ENCODE results near the gene AKIRIN2. TPM values are rescaled to one million over a fixed set of nuclear protein-coding genes. Genes with fewer than 3 reads are reported as not detected.

AKIRIN2 gene
- total RNA-seq, 4 donors from 2014 or later = 18.8 to 29.5 (median 24.2) TPM

DNA sequence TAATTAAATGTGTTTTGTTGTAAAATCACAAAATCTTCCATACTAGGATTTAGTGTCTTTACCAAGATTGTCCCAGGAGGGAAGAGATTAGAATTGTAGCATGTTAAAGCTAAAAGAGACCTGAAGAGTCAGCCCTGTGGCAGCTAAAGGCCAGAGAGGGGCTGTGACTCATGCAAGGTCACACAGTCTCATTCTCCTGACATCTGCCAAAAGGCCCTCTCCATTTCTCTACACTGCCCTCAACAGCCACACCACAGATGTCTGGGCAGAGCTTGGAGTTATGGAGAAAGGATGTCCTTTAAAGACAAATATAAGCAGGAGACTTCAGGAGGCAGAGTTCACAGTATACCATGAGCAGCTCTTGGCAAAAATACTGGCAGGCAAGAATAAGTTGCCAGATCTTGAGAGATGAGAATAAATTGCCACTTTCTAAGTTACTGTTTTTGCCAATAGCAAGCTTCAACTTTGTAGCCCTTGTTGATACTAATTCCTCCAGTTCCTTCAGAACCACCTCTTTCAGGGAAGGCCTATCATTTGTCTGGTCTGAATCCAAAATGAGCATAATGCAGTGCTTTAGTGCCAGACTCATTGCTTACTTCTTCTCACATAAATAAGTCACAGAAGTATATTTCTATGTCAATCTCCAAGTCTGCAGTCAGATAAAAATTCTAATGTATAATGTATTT, 41.7 kb downstream of the AKIRIN2 start:
- Histone ChIP-seq H3K4me3 (no peak overlapping the region), H3K36me3 (peaks cover 0 to 46% (median 0%) of the 10 kb centered on the region in 3 donors), H3K9me3 (no peaks in the 10 kb centered on the region), H3K4me1 (peaks cover 0 to 23% (median 0%) of the 10 kb centered on the region in 4 donors), H3K27me3 (no peaks in the 10 kb centered on the region), H3K27ac (no peak overlapping the region)
- TF ChIP-seq POLR2A (IDR thresholded peaks at IDR 0.05) (no peak), EP300 (IDR thresholded peaks at IDR 0.05) (no peak)
- TF ChIP-seq, protein P1, sequence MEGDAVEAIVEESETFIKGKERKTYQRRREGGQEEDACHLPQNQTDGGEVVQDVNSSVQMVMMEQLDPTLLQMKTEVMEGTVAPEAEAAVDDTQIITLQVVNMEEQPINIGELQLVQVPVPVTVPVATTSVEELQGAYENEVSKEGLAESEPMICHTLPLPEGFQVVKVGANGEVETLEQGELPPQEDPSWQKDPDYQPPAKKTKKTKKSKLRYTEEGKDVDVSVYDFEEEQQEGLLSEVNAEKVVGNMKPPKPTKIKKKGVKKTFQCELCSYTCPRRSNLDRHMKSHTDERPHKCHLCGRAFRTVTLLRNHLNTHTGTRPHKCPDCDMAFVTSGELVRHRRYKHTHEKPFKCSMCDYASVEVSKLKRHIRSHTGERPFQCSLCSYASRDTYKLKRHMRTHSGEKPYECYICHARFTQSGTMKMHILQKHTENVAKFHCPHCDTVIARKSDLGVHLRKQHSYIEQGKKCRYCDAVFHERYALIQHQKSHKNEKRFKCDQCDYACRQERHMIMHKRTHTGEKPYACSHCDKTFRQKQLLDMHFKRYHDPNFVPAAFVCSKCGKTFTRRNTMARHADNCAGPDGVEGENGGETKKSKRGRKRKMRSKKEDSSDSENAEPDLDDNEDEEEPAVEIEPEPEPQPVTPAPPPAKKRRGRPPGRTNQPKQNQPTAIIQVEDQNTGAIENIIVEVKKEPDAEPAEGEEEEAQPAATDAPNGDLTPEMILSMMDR (IDR thresholded peaks at IDR 0.05) = no peak
- no peak for DNase-seq (ENCODE audit: low spot score in 2 of 2)

DNA sequence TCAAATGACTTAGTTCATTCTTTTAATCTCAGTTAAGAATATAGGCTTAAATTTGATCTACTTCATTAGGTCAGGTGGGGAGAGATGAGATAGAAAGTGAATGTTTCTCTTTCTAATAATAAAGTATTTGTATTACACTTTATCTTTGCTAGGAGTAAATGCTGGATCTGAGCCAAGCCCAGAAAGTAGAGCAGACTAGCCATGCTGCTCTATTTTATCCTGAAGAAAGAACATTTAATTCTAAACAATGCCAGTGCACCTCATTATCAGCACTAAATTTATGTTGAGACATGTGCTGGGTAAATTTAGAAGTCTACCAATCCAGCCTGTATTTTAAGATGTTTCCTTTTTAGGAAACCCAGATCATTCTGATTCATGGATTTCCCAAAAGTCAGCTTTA, 43.5 kb downstream of the AKIRIN2 start:
- TF ChIP-seq, protein P1 (IDR thresholded peaks at IDR 0.05) = no peak
- no peak for TF ChIP-seq POLR2A (IDR thresholded peaks at IDR 0.05)
- TF ChIP-seq EP300 (IDR thresholded peaks at IDR 0.05) = no peak
- Histone ChIP-seq H3K4me1 (peaks cover 0 to 11% (median 0%) of the 10 kb centered on the region in 4 donors), H3K36me3 (peaks cover 0 to 65% (median 0%) of the 10 kb centered on the region in 3 donors), H3K27ac (no peak overlapping the region), H3K9me3 (no peaks in the 10 kb centered on the region), H3K4me3 (no peak overlapping the region), H3K27me3 (no peaks in the 10 kb centered on the region)
- DNase-seq (ENCODE audit: low spot score in 2 of 2) = no peak

DNA sequence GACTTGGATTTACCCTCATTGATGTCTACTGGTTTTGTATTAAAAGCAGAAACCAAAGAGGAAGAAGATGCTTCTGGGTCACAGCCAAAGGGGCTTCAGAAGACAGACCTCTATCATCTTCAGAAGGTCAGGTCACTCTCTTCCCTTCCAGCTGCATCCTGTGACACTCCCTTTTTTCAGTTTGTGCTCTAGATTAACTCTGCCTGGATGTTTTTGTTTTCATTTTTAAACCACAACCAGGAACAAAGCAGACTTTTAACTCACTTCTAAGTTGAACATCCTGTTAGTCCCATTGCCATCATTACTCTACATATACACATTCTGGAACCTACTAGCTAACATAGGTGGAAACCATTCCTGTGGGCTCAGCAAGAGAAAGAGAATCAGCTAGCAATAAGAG, 45.2 kb downstream of the AKIRIN2 start:
- no peak overlapping the region for H3K4me3 ChIP-seq

DNA sequence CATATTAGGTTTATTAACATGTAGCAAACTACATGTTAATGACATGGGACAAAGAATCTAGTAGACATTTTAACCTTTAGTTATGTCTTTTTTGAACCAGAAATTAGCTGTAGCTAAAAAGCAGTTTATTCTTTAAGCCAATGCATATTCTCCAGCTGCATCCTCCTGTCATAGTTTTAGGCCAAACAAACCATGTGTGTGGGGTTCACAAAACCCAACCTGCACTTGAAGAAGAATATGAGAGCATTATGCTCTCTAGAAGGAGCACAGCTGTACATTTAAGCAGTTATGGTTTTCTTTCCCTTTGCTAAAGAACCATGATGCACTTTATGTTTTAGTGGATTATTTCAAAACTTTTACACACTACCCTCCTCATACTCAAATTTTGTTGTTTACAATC, 46.2 kb downstream of the AKIRIN2 start:
- Histone ChIP-seq H3K36me3 (peaks cover 0 to 75% (median 0%) of the 10 kb centered on the region in 3 donors), H3K27ac (no peak overlapping the region), H3K4me1 (peaks cover 0 to 11% (median 0%) of the 10 kb centered on the region in 4 donors), H3K9me3 (no peaks in the 10 kb centered on the region), H3K27me3 (no peaks in the 10 kb centered on the region), H3K4me3 (no peak overlapping the region)
- no peak for DNase-seq (ENCODE audit: low spot score in 2 of 2)
- TF ChIP-seq EP300 (IDR thresholded peaks at IDR 0.05) (no peak), POLR2A (IDR thresholded peaks at IDR 0.05) (no peak)
- TF ChIP-seq, protein P1 (IDR thresholded peaks at IDR 0.05) = no peak

More for the DNA sequence above, 45.2 kb downstream of the AKIRIN2 start:
- no peaks in the 10 kb centered on the region for H3K27me3 ChIP-seq
- no peak overlapping the region for H3K27ac ChIP-seq
- TF ChIP-seq POLR2A (IDR thresholded peaks at IDR 0.05) (no peak), EP300 (IDR thresholded peaks at IDR 0.05) (no peak)
- TF ChIP-seq, protein P1 (IDR thresholded peaks at IDR 0.05) = no peak
- peaks cover 0 to 11% (median 0%) of the 10 kb centered on the region in 4 donors for H3K4me1 ChIP-seq
- no peak for DNase-seq (ENCODE audit: low spot score in 2 of 2)
- peaks cover 0 to 78% (median 0%) of the 10 kb centered on the region in 3 donors for H3K36me3 ChIP-seq
- H3K9me3 ChIP-seq = no peaks in the 10 kb centered on the region

DNA sequence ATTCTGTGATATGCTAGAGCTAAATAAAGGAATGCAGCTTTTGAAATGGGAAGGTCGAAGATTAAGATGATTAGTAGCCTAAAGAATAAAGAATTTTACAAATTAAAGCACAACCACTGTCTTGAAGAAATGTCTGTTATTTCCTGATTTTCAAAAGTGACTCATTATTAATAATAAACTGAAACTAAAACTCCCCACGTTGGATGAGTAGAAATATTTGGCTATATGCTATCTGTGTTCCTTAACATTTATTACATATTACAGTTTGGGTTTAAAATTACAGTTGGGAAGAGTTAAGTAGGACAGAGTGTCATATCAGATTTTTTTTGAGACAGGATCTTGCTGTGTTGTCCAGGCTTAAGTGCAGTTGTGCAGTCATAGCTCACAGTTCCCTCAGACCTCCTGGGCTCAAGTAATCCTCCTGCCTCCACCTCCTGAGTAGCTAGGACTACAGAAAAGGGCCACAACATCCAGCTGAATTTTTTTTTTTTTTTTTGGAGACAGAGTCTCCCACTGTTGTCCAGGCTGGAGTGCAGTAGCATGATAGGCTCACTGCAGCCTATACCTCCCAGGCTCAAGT, 47.1 kb downstream of the AKIRIN2 start:
- no peak for DNase-seq (ENCODE audit: low spot score in 2 of 2)
- no peak for TF ChIP-seq POLR2A (IDR thresholded peaks at IDR 0.05)
- TF ChIP-seq, protein P1 (IDR thresholded peaks at IDR 0.05) = no peak
- no peak for TF ChIP-seq EP300 (IDR thresholded peaks at IDR 0.05)
- 65 to 79% methylated on average over 2 of the region's 2 CpGs for WGBS, 2 donors
- Histone ChIP-seq H3K36me3 (peaks cover 0 to 68% (median 0%) of the 10 kb centered on the region in 3 donors), H3K27ac (no peak overlapping the region), H3K4me3 (no peak overlapping the region), H3K27me3 (no peaks in the 10 kb centered on the region), H3K9me3 (no peaks in the 10 kb centered on the region), H3K4me1 (peaks cover 0 to 8% (median 0%) of the 10 kb centered on the region in 4 donors)
